C4-2B (cell line): Measurements from ENCODE around the gene FYCO1.

Experiments used
- ZFX ChIP-seq: fragments of 450-650 bp; IDR thresholded peaks from 2 replicates; pipeline ENCODE4 v1.6.1; 2017
- TF ChIP-seq, protein P1 (sequence below): fragments of 450-650 bp; conservative IDR thresholded peaks from 2 replicates; pipeline ENCODE4 v1.5.1; 2017; ENCODE audit warnings: mild to moderate bottlenecking

DNA sequence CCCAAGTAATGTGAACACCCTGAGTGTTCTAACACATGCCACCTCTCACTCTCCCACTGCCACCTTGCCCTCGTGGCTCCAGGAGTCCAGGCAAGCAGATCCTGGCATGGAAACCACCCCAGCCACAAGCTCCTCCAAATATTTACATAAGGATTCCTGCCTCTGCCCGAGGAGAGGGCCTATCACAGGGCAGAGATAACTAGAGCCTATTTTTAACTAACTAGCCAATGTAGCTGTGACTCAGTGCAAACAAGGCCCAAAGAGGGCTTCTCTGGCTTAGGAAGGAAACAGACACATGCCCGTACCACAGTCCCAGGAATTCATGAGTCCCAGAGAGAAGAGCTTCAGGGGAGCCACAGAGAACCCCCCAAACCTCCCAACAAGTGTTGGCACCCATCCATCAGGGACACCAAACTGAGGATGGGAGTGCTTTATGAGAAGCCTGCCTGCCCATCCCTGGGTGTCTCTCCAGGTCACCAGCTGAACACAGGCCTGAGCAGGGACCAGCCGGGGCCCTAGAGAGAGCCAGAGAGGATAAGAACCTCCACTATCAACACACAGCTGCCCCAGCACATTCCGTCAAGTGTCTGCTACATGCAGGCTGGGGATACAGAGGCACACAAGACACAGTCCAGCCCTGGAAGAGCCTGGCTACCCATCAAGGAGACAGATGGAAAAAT lies 9.2 kb downstream of the FYCO1 start:
- TF ChIP-seq, protein P1, sequence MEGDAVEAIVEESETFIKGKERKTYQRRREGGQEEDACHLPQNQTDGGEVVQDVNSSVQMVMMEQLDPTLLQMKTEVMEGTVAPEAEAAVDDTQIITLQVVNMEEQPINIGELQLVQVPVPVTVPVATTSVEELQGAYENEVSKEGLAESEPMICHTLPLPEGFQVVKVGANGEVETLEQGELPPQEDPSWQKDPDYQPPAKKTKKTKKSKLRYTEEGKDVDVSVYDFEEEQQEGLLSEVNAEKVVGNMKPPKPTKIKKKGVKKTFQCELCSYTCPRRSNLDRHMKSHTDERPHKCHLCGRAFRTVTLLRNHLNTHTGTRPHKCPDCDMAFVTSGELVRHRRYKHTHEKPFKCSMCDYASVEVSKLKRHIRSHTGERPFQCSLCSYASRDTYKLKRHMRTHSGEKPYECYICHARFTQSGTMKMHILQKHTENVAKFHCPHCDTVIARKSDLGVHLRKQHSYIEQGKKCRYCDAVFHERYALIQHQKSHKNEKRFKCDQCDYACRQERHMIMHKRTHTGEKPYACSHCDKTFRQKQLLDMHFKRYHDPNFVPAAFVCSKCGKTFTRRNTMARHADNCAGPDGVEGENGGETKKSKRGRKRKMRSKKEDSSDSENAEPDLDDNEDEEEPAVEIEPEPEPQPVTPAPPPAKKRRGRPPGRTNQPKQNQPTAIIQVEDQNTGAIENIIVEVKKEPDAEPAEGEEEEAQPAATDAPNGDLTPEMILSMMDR, result no peak
- peak; percentile 22; the same call in 1 of the 2 replicates for TF ChIP-seq ZFX
